ENCODE data around the gene ABHD6. TPM values are rescaled to one million over a fixed set of nuclear protein-coding genes. Genes with fewer than 3 reads are reported as not detected.

ABHD6 gene
- 1 to 10 TPM; 1.1 to 1.6 TPM for total RNA-seq

GRCh38 chr3:58237238-58237940 lies at the start of gene ABHD6:
TSS of gene ABHD6 (plus strand) at chr3:58237792. CDS start at chr3:58256587, 18,795 bp downstream.
- Mint-ChIP-seq H3K27me3 (ENCODE audit: low read depth) (peaks cover 6% of the 10 kb centered on the region), H3K4me1 (ENCODE audit: low read depth) (peaks cover 10% of the 10 kb centered on the region)
- CTCF ChIA-PET: interaction anchor here (0.6 to 7.8 kb wide), 5 partner anchors 16 to 178 kb away, joined by 3 to 47 read pairs (median 3); no protein-coding TSS in a partner anchor

GRCh38 chr3:58188173-58188564 lies 49.4 kb upstream of the ABHD6 start:
- DNase-seq: no peak
- intact Hi-C loops (cut with micrococcal nuclease): no loop called here
- Mint-ChIP-seq H3K27me3 (ENCODE audit: low read depth) (no peaks in the 10 kb centered on the region), H3K27ac (no peak overlapping the region), H3K4me1 (ENCODE audit: low read depth) (no peaks in the 10 kb centered on the region), H3K9me3 (no peaks in the 10 kb centered on the region), H3K4me3 (no peak overlapping the region), H3K36me3 (ENCODE audit: low read depth) (no peaks in the 10 kb centered on the region)
- CTCF ChIA-PET: interaction anchor here (0.7 to 10.5 kb wide), 18 partner anchors 9 to 243 kb away, joined by 3 to 165 read pairs (median 4); partner anchors contain the start of genes HTD2 and RPP14

More at GRCh38 chr3:58237238-58237940, at the start of gene ABHD6:
- H3K9me3 Mint-ChIP-seq: no peaks in the 10 kb centered on the region
- H3K27ac Mint-ChIP-seq: peak within 1 kb of the TSS; percentile 46
- DNase-seq: peak; percentile 75
- intact Hi-C loops (cut with micrococcal nuclease): loop anchor here (1.0 to 5.0 kb wide), 7 partner anchors 23 to 295 kb away; partner anchors contain the start of genes HTD2, KCTD6, PDHB and RPP14
- peak within 1 kb of the TSS; percentile 86 for H3K4me3 Mint-ChIP-seq
- H3K36me3 Mint-ChIP-seq (ENCODE audit: low read depth): no peaks in the 10 kb centered on the region

GRCh38 chr3:58188921-58189451 lies 48.6 kb upstream of the ABHD6 start:
- DNase-seq: no peak
- Mint-ChIP-seq H3K4me3 (no peak overlapping the region), H3K4me1 (ENCODE audit: low read depth) (no peaks in the 10 kb centered on the region), H3K27ac (no peak overlapping the region), H3K36me3 (ENCODE audit: low read depth) (no peaks in the 10 kb centered on the region), H3K9me3 (no peaks in the 10 kb centered on the region), H3K27me3 (ENCODE audit: low read depth) (no peaks in the 10 kb centered on the region)
- intact Hi-C loops (cut with micrococcal nuclease): no loop called here
- CTCF ChIA-PET: interaction anchor here (0.6 to 10.5 kb wide), 13 partner anchors 10 to 226 kb away, joined by 3 to 165 read pairs (median 4); partner anchors contain the start of genes HTD2 and RPP14

GRCh38 chr3:58189691-58190090 lies 47.9 kb upstream of the ABHD6 start:
- H3K27ac Mint-ChIP-seq: no peak overlapping the region
- DNase-seq: no peak
- H3K4me1 Mint-ChIP-seq (ENCODE audit: low read depth): no peaks in the 10 kb centered on the region
- no peaks in the 10 kb centered on the region for H3K27me3 Mint-ChIP-seq (ENCODE audit: low read depth)
- H3K36me3 Mint-ChIP-seq (ENCODE audit: low read depth): no peaks in the 10 kb centered on the region
- H3K4me3 Mint-ChIP-seq: no peak overlapping the region
- CTCF ChIA-PET: interaction anchor here (0.6 to 10.5 kb wide), 7 partner anchors 12 to 226 kb away, joined by 3 to 165 read pairs (median 11); partner anchors contain the start of genes HTD2 and RPP14
- no peaks in the 10 kb centered on the region for H3K9me3 Mint-ChIP-seq
- intact Hi-C loops (cut with micrococcal nuclease): no loop called here

GRCh38 chr3:58190291-58190690 lies 47.3 kb upstream of the ABHD6 start:
- Mint-ChIP-seq H3K9me3 (no peaks in the 10 kb centered on the region), H3K36me3 (ENCODE audit: low read depth) (no peaks in the 10 kb centered on the region), H3K27ac (no peak overlapping the region), H3K4me3 (no peak overlapping the region), H3K27me3 (ENCODE audit: low read depth) (no peaks in the 10 kb centered on the region), H3K4me1 (ENCODE audit: low read depth) (no peaks in the 10 kb centered on the region)
- CTCF ChIA-PET: interaction anchor here (1.5 to 10.5 kb wide), 4 partner anchors 12 to 116 kb away, joined by 4 to 165 read pairs (median 15); partner anchors contain the start of genes HTD2 and RPP14
- no peak for DNase-seq
- intact Hi-C loops (cut with micrococcal nuclease): no loop called here

GRCh38 chr3:58190882-58191281 lies 46.7 kb upstream of the ABHD6 start:
- Mint-ChIP-seq H3K36me3 (ENCODE audit: low read depth) (no peaks in the 10 kb centered on the region), H3K9me3 (no peaks in the 10 kb centered on the region), H3K27me3 (ENCODE audit: low read depth) (no peaks in the 10 kb centered on the region), H3K4me1 (ENCODE audit: low read depth) (no peaks in the 10 kb centered on the region), H3K27ac (no peak overlapping the region), H3K4me3 (no peak overlapping the region)
- DNase-seq: no peak
- intact Hi-C loops (cut with micrococcal nuclease): no loop called here
- CTCF ChIA-PET: interaction anchor here (1.5 to 10.5 kb wide), 3 partner anchors 13 to 28 kb away, joined by 4 to 165 read pairs (median 11); no protein-coding TSS in a partner anchor

- Mint-ChIP-seq H3K4me3 (no peak overlapping the region), H3K27me3 (ENCODE audit: low read depth) (no peaks in the 10 kb centered on the region), H3K4me1 (ENCODE audit: low read depth) (no peaks in the 10 kb centered on the region), H3K36me3 (ENCODE audit: low read depth) (no peaks in the 10 kb centered on the region), H3K9me3 (no peaks in the 10 kb centered on the region), H3K27ac (no peak overlapping the region)
- CTCF ChIA-PET: interaction anchor here (1.5 to 10.5 kb wide), 2 partner anchors 21 to 27 kb away, joined by 4 to 165 read pairs; no protein-coding TSS in a partner anchor
- intact Hi-C loops (cut with micrococcal nuclease): no loop called here
- DNase-seq: no peak
Observed at GRCh38 chr3:58191361-58191991, 46.1 kb upstream of the ABHD6 start.

- Mint-ChIP-seq H3K4me1 (ENCODE audit: low read depth) (no peaks in the 10 kb centered on the region), H3K36me3 (ENCODE audit: low read depth) (no peaks in the 10 kb centered on the region), H3K4me3 (no peak overlapping the region), H3K27ac (no peak overlapping the region), H3K9me3 (no peaks in the 10 kb centered on the region), H3K27me3 (ENCODE audit: low read depth) (no peaks in the 10 kb centered on the region)
- CTCF ChIA-PET: interaction anchor here (1.5 to 10.5 kb wide), 2 partner anchors 20 to 27 kb away, joined by 4 to 165 read pairs; no protein-coding TSS in a partner anchor
- no peak for DNase-seq
- intact Hi-C loops (cut with micrococcal nuclease): no loop called here
Observed at GRCh38 chr3:58192069-58192468, 45.5 kb upstream of the ABHD6 start.

- CTCF ChIA-PET: interaction anchor here (0.6 to 0.8 kb wide), 2 partner anchors 24 to 125 kb away, joined by 3 read pairs; no protein-coding TSS in a partner anchor
- Mint-ChIP-seq H3K4me1 (ENCODE audit: low read depth) (no peaks in the 10 kb centered on the region), H3K36me3 (ENCODE audit: low read depth) (no peaks in the 10 kb centered on the region), H3K4me3 (no peak overlapping the region), H3K9me3 (no peaks in the 10 kb centered on the region), H3K27ac (no peak overlapping the region), H3K27me3 (ENCODE audit: low read depth) (no peaks in the 10 kb centered on the region)
- intact Hi-C loops (cut with micrococcal nuclease): no loop called here
- DNase-seq: no peak
Observed at GRCh38 chr3:58193682-58194407, 43.7 kb upstream of the ABHD6 start.

- Mint-ChIP-seq H3K27ac (no peak overlapping the region), H3K27me3 (ENCODE audit: low read depth) (no peaks in the 10 kb centered on the region), H3K4me1 (ENCODE audit: low read depth) (peaks cover 6% of the 10 kb centered on the region), H3K4me3 (no peak overlapping the region), H3K36me3 (ENCODE audit: low read depth) (peaks cover 2% of the 10 kb centered on the region), H3K9me3 (peaks cover 2% of the 10 kb centered on the region)
- CTCF ChIA-PET: interaction anchor here (1.3 to 2.1 kb wide), 2 partner anchors 9 to 109 kb away, joined by 3 to 6 read pairs; partner anchors contain the start of gene HTD2
- no peak for DNase-seq
- intact Hi-C loops (cut with micrococcal nuclease): no loop called here
Observed at GRCh38 chr3:58197588-58197987, 40.0 kb upstream of the ABHD6 start.

GRCh38 chr3:58198362-58198761 lies 39.2 kb upstream of the ABHD6 start:
- Mint-ChIP-seq H3K4me1 (ENCODE audit: low read depth) (peaks cover 6% of the 10 kb centered on the region), H3K27me3 (ENCODE audit: low read depth) (peaks cover 2% of the 10 kb centered on the region), H3K4me3 (no peak overlapping the region), H3K27ac (no peak overlapping the region), H3K9me3 (peaks cover 2% of the 10 kb centered on the region), H3K36me3 (ENCODE audit: low read depth) (peaks cover 4% of the 10 kb centered on the region)
- intact Hi-C loops (cut with micrococcal nuclease): loop anchor here (2.0 kb wide), 1 partner anchor 16 kb away; no protein-coding TSS in a partner anchor
- CTCF ChIA-PET: interaction anchor here (2.1 kb wide), 1 partner anchor 10 kb away, joined by 6 read pairs; no protein-coding TSS in a partner anchor
- peak; percentile 22 for DNase-seq

Data from activated naive CD4-positive, alpha-beta T cell treated with anti-CD3 and anti-CD28 coated beads for 36 hours (primary cell).